Muscle layer of duodenum (tissue), 2 donors: ENCODE data around the gene DBNDD1.

Source experiments
- H3K27ac ChIP-seq: one replicate; pipeline ENCODE4 v1.7.0; 2013; ENCODE audit warnings: mild to moderate bottlenecking, low read length
- H3K27me3 ChIP-seq: one replicate; pipeline ENCODE4 v1.7.0; 2013; ENCODE audit warnings: low read depth, mild to moderate bottlenecking, control low read depth, low read length
- H3K36me3 ChIP-seq, 2 donors: one replicate each; pipeline ENCODE4 v1.7.0; 2013; ENCODE audit warnings: low read length in 2 of 2, control low read depth in 1 of 2, mild to moderate bottlenecking in 1 of 2; ENCODE audit not compliant: insufficient read depth in 2 of 2, control insufficient read depth in 1 of 2
- H3K4me1 ChIP-seq, 2 donors: one replicate each; pipeline ENCODE4 v1.7.0; 2013; ENCODE audit warnings: low read length in 2 of 2, mild to moderate bottlenecking in 2 of 2, control low read depth in 1 of 2, moderate library complexity in 1 of 2; ENCODE audit not compliant: insufficient read depth in 2 of 2, control insufficient read depth in 1 of 2
- H3K4me3 ChIP-seq, 2 donors: one replicate each; pipeline ENCODE4 v1.7.0; 2013; ENCODE audit warnings: low read length in 2 of 2, low read depth in 1 of 2, mild to moderate bottlenecking in 1 of 2
- H3K9me3 ChIP-seq, 2 donors: one replicate each; pipeline ENCODE4 v1.7.0; 2013; ENCODE audit warnings: low read length in 2 of 2, control low read depth in 1 of 2, mild to moderate bottlenecking in 1 of 2; ENCODE audit not compliant: control insufficient read depth in 1 of 2
- donor health status: healthy.

Gene DBNDD1

DNA sequence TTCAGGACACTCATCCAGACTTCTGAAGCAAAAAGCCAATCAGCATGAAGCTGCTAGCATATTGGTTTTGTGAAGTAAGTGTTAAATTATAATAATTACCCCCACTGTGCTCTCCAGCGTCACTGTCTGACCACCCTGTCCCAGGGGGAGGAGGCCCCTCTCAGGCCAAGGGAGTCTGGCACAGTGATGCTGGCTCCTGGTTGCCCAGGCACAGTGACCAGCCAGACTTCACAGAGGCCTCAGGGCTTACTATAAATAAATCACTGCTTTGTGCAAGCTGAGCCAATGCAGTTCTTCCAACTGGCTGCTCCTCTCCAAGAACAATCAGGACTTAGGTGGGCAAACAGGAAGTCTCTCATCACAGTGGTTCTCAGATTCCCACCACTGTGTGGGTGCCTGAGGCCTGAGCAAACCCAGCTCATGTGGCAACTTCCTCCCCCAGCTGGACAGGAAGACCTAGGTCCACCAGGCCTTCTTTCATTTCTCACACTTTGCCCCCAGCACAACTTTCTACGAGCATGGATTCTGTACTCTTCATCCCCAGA lies 1.7 kb upstream of the DBNDD1 start:
- H3K9me3 ChIP-seq = no peaks in the 10 kb centered on the region
- H3K4me1 ChIP-seq = peaks cover 5 to 18% of the 10 kb centered on the region in 2 donors
- H3K36me3 ChIP-seq = peaks cover 0 to 3% of the 10 kb centered on the region in 2 donors
- H3K4me3 ChIP-seq = no peak overlapping the region
- no peak overlapping the region for H3K27ac ChIP-seq
- H3K27me3 ChIP-seq = no peaks in the 10 kb centered on the region

DNA sequence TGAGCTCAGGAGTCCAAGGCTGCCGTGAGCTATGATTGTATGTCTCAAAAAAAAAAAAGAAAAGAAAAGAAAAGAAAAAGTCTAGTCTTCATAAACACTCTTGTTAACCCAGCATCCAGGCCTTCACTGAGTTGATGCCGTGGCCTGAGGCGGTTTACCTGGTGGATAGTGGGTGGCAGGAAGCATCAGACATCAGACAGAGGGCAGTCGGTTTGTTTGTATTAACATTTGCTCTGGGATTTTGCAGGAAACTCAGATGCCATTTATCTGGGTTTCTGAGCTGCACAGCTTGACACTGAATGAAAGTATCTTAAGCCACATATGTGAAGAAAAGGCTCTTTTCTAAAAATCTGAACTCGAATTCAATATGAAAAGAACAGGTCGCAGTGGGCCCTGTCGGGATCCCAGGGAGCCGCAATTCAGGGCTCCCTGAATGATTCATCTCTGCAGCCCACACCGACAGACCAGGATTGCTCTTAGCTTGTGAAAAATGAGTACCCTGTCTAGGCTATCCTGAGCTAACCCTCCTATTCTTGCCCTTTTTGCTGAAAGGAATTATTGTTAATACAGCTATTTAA lies 1.1 kb upstream of the DBNDD1 start:
- no peaks in the 10 kb centered on the region for H3K9me3 ChIP-seq
- H3K27ac ChIP-seq = no peak overlapping the region

GRCh38 chr16:90019543-90020259 lies 445 bp upstream of the DBNDD1 start:
- H3K27me3 ChIP-seq = no peaks in the 10 kb centered on the region
- peaks cover 0 to 3% of the 10 kb centered on the region in 2 donors for H3K36me3 ChIP-seq
- H3K9me3 ChIP-seq = no peaks in the 10 kb centered on the region
- H3K4me1 ChIP-seq = peaks cover 5 to 18% of the 10 kb centered on the region in 2 donors
- H3K27ac ChIP-seq = no peak overlapping the region
- peak overlapping the region; percentile 42 to 54 for H3K4me3 ChIP-seq

More for the DNA sequence above, 1.1 kb upstream of the DBNDD1 start:
- Histone ChIP-seq H3K27me3 (no peaks in the 10 kb centered on the region), H3K4me1 (peaks cover 5 to 18% of the 10 kb centered on the region in 2 donors), H3K36me3 (peaks cover 0 to 3% of the 10 kb centered on the region in 2 donors), H3K4me3 (peak overlapping the region; percentile 42 to 54)

DNA sequence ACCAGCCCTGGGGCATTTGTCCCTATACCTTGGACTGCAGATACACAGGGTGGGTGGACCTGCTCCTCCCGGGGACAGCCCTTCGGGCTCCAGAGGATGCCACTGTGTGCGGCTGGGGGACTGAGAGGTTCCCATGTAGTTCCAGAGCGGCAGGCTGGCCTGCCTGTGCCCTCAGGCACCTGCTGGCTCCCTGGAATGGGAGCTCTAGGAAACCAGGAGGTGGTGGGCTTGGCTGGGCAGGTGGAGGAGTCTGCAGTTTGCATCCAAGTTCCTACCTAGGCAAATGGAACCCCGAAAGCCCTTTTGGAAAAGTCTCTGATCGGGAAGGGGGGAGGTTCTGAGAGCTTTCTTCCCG lies 982 bp downstream of the DBNDD1 start:
- Histone ChIP-seq H3K4me3 (peak overlapping the region in 1 of 2 donors; percentile 71), H3K27me3 (no peaks in the 10 kb centered on the region), H3K27ac (no peak overlapping the region), H3K9me3 (no peaks in the 10 kb centered on the region), H3K4me1 (peaks cover 3 to 18% of the 10 kb centered on the region in 2 donors), H3K36me3 (peaks cover 0 to 3% of the 10 kb centered on the region in 2 donors)

DNA sequence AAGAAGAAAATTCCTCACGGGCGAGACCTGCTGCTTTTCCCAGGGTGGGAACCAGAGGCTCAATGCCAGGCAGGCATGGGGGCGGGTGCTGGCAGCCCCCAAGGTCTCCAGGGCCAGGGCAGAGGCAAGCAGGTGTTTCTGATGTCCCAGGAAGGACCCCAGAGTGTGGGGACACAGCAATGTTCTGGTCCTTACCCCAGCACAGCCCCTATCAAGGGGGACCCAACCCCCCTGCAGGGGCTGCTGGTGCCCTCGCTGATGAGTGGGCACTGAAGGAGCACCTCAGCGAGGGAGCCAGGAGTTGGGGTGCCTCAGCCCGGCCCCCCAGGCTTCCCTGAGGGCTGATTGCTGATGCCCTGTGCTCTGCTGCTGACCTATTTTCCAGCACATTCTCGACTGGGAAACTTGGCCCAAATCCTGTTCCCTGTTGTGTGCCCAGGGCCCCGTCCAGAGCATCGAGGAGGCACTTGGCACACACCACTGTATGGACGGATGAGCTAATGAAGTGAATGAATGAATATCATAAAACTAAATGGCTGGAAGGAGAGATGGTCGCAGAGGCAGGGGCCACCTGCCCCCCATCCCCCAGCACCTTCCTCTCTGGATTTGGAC lies 2.8 kb downstream of the DBNDD1 start:
- Histone ChIP-seq H3K27me3 (no peaks in the 10 kb centered on the region), H3K36me3 (peaks cover 0 to 3% of the 10 kb centered on the region in 2 donors), H3K27ac (no peak overlapping the region), H3K4me1 (peaks cover 0 to 13% of the 10 kb centered on the region in 2 donors), H3K4me3 (no peak overlapping the region), H3K9me3 (no peaks in the 10 kb centered on the region)

DNA sequence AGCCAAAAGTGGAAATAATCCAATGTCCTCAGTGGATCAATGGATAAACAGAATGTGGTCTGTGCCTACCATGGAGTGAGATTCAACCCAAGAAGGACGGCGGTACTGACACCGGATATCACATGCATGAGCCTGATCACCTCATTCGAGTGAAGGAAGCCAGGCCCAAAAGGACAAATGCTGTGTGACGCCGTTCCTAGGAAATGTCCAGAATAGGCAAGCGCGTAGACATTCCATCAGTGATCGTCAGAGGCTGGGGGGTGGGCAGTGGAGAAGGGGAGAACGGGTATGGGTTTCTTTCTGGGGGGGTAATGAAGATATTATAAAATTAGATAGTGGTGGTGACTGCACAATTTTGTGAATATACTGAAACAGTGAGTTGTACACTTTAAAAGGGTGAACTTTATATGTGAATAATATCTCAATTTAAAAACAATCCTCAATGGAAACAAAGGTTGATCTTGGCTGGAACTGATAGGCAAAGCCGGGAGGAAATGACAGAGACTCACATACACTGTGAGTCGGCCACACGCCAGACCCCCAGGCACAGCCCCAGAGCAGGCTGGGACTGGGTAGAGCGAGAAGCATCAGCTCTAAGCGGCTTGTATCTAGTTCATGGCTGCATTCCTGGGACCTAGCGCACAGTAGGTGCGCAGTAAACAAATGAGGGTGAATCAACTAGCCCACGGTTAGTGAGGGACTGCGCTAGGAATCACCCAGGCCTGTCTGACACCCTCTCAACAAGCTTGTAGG lies 3.5 kb downstream of the DBNDD1 start:
- peaks cover 0 to 3% of the 10 kb centered on the region in 2 donors for H3K36me3 ChIP-seq
- H3K9me3 ChIP-seq = no peaks in the 10 kb centered on the region
- no peaks in the 10 kb centered on the region for H3K27me3 ChIP-seq
- no peak overlapping the region for H3K4me3 ChIP-seq
- H3K4me1 ChIP-seq = peaks cover 0 to 13% of the 10 kb centered on the region in 2 donors
- no peak overlapping the region for H3K27ac ChIP-seq

GRCh38 chr16:90012991-90013745 lies 6.1 kb downstream of the DBNDD1 start:
- Histone ChIP-seq H3K27ac (no peak overlapping the region), H3K9me3 (no peaks in the 10 kb centered on the region), H3K27me3 (no peaks in the 10 kb centered on the region), H3K36me3 (no peaks in the 10 kb centered on the region), H3K4me1 (no peaks in the 10 kb centered on the region), H3K4me3 (no peak overlapping the region)

GRCh38 chr16:90011908-90012501 lies 7.3 kb downstream of the DBNDD1 start:
- Histone ChIP-seq H3K27ac (no peak overlapping the region), H3K36me3 (no peaks in the 10 kb centered on the region), H3K4me1 (no peaks in the 10 kb centered on the region), H3K27me3 (no peaks in the 10 kb centered on the region), H3K9me3 (no peaks in the 10 kb centered on the region), H3K4me3 (no peak overlapping the region)

DNA sequence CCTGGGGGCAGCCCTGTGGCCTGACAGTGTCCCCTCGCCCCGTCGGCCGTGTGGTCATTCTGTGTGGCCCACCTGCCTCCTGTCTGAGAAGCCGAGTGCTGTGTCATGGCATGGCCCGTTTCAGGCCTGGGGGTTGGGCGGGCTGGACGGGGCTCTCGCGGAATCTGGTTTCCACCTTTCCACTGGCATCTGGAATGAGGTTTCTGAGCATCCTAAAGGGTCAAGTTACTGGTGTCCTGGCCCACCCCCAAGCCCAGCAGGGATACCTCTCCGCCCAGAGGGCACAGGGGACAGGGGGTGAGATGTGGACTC lies 7.8 kb downstream of the DBNDD1 start:
- Histone ChIP-seq H3K4me3 (no peak overlapping the region), H3K9me3 (no peaks in the 10 kb centered on the region), H3K27ac (no peak overlapping the region), H3K36me3 (no peaks in the 10 kb centered on the region), H3K27me3 (no peaks in the 10 kb centered on the region), H3K4me1 (no peaks in the 10 kb centered on the region)

- Histone ChIP-seq H3K27me3 (no peaks in the 10 kb centered on the region), H3K4me1 (no peaks in the 10 kb centered on the region), H3K9me3 (no peaks in the 10 kb centered on the region), H3K27ac (no peak overlapping the region), H3K36me3 (no peaks in the 10 kb centered on the region), H3K4me3 (no peak overlapping the region)
Observed at GRCh38 chr16:90010676-90011507, 8.4 kb downstream of the DBNDD1 start.
